Right lobe of liver (tissue), 4 donors: Measurements from ENCODE around the gene RTTN.

Experiments used
- CTCF ChIP-seq, 4 donors: fragments of 200-600 bp in 3 of 4; fragments of 450-650 bp in 1 of 4; IDR thresholded peaks; one replicate each; pipeline versions ENCODE4 v1.5.1 to v1.8.0; 2016 to 2022; ENCODE audit warnings: antibody characterized with exemption in 4 of 4, mild to moderate bottlenecking in 2 of 4
- POLR2A ChIP-seq: fragments of 450-650 bp; IDR thresholded peaks from one replicate; pipeline ENCODE4 v1.6.1; 2017; ENCODE audit warnings: antibody characterized with exemption, mild to moderate bottlenecking
- donor health status: DM: no; HTN: no; CAD: no.
- donor health status: DM: no; HTN: no; CAD: no.
- donor health status: DM: no; HTN: yes; CAD: no.

GRCh38 chr18:70029163-70029562 is 176.3 kb downstream of the RTTN start:
- TF ChIP-seq CTCF (IDR thresholded peaks at IDR 0.05): no peak
- no peak for TF ChIP-seq POLR2A
